Hepatocyte (in vitro differentiated cells): Measurements from ENCODE around the gene ADCY4.

ENCODE experiments used
- EZH2 ChIP-seq: fragments of 200-600 bp; sonication (generic); IDR thresholded peaks from 2 replicates; pipeline ENCODE4 v1.6.1; 2016; ENCODE audit warnings: antibody characterized with exemption, mild to moderate bottlenecking, borderline replicate concordance
- EZH2phosphoT487 ChIP-seq: fragments of 200-600 bp; sonication (generic); IDR thresholded peaks from one replicate; pipeline ENCODE4 v1.6.1; 2018; ENCODE audit warnings: antibody characterized with exemption, mild to moderate bottlenecking, low read depth, moderate library complexity; ENCODE audit not compliant: unreplicated experiment, severe bottlenecking
- TF ChIP-seq, protein P1 (sequence below): fragments of 200-600 bp; sonication (generic); IDR thresholded peaks from 2 replicates; pipeline ENCODE4 v1.5.1; 2016; ENCODE audit warnings: antibody characterized with exemption, mild to moderate bottlenecking; ENCODE audit not compliant: poor library complexity

DNA sequence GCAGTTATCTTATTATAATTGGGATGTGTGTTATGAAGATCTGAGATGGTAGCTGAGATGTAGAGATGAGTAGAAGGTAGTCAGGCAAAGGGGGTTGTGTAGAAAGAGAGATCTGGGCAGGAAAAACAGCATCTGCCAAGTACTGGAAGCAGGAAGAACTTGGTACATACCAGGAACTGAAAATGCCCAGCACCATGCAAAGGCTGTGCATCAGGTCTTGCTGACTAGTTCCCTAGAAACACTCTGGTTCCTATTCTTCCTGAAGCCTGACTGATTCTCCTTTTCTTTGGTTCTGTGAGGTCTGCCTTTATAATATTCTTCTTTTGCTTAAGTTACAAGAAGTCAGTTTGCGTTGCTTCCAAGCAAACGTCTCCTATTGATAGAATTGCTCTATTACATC is 26.5 kb upstream of the ADCY4 start:
- TF ChIP-seq, protein P1, sequence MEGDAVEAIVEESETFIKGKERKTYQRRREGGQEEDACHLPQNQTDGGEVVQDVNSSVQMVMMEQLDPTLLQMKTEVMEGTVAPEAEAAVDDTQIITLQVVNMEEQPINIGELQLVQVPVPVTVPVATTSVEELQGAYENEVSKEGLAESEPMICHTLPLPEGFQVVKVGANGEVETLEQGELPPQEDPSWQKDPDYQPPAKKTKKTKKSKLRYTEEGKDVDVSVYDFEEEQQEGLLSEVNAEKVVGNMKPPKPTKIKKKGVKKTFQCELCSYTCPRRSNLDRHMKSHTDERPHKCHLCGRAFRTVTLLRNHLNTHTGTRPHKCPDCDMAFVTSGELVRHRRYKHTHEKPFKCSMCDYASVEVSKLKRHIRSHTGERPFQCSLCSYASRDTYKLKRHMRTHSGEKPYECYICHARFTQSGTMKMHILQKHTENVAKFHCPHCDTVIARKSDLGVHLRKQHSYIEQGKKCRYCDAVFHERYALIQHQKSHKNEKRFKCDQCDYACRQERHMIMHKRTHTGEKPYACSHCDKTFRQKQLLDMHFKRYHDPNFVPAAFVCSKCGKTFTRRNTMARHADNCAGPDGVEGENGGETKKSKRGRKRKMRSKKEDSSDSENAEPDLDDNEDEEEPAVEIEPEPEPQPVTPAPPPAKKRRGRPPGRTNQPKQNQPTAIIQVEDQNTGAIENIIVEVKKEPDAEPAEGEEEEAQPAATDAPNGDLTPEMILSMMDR = no peak
- TF ChIP-seq EZH2 (no peak), EZH2phosphoT487 (no peak)
